K562 (cell line): ENCODE data around the gene TBL1X.

Source experiments
- BRD4 ChIP-seq: fragments of 200-600 bp; sonication (generic); IDR thresholded peaks from 2 replicates; pipeline ENCODE4 v1.6.1; 2017; ENCODE audit warnings: inconsistent platforms
- SAFB2 ChIP-seq: fragments of 200-400 bp; formaldehyde crosslinking; IDR thresholded peaks from 2 replicates; pipeline ENCODE4 v1.6.1; 2018; ENCODE audit warnings: borderline replicate concordance, low read length, low read depth, moderate library complexity; ENCODE audit not compliant: severe bottlenecking
- TF ChIP-seq, protein P1 (sequence below), 3 experiments: IDR thresholded peaks in 2 of 3; conservative IDR thresholded peaks in 1 of 3; 2 replicates each; pipeline ENCODE4 v1.5.1; 2011 to 2012; ENCODE audit warnings: low read length in 3 of 3, mild to moderate bottlenecking in 3 of 3, control low read depth in 2 of 3, improper control_type of control experiment in 1 of 3, inconsistent platforms in 1 of 3, low read depth in 1 of 3, mixed read lengths in 1 of 3, moderate library complexity in 1 of 3; ENCODE audit not compliant: insufficient read depth in 2 of 3
- TF ChIP-seq, protein P2 (sequence below): sonication (generic); formaldehyde crosslinking; IDR thresholded peaks from 2 replicates; pipeline ENCODE4 v1.4.0; 2020; ENCODE audit warnings: mild to moderate bottlenecking, missing genetic modification reagents
- TF ChIP-seq, protein P3 (sequence below): IDR thresholded peaks from 3 replicates; pipeline ENCODE4 v1.6.1; 2011; ENCODE audit warnings: borderline replicate concordance, mild to moderate bottlenecking, moderate library complexity; ENCODE audit not compliant: insufficient read length; ENCODE audit errors: extremely low read depth
- TF ChIP-seq, protein P4 (sequence below), 2 experiments: IDR thresholded peaks in 1 of 2; conservative IDR thresholded peaks in 1 of 2; 2 replicates each; pipeline ENCODE4 v1.6.1; 2016; ENCODE audit warnings: low read depth in 2 of 2, mild to moderate bottlenecking in 1 of 2, missing compliant biosample characterization in 1 of 2, missing genetic modification characterization in 1 of 2, moderate library complexity in 1 of 2
- TF ChIP-seq, protein P5 (sequence below): fragments of 250-450 bp; sonication (Bioruptor Pico); IDR thresholded peaks from 2 replicates; pipeline ENCODE4 v1.5.0; 2022; ENCODE audit warnings: mild to moderate bottlenecking

DNA sequence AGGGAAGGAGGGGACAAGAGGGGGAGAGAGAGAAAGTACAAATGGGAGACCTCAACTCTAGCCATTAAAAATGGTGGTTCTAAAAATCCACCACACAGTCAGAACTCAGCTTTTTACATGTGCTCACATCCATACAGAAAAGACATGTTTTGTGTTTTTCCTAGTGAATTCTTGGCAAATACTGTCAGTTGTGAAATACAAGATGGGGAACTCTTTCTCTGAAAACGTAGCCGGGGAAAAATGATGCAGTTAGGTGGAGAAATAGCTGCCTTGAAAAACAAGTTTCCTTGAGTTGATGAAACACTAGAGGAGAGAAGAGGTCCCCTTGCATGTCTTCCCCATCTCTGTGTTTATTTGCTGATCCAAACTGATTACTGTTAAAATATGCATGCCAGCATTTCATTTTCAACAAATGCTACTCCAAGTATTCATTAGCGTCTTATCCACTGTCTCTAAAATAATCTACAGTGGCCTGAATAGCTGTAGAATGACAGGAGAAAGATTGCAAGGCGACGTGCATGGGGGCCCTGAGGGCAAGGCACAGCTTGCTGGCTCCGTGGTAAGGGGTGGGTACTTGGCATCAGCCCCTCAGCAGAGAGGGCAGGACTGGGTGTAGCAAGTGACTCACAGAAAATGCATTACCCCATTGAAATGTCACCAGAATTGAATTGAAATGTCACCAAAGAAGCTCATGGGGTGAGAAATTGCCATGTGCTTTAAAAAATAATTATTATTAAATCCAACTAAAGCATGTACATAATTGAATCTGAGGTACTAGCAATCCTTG, 48.1 kb upstream of the TBL1X start:
- TF ChIP-seq, protein P1, sequence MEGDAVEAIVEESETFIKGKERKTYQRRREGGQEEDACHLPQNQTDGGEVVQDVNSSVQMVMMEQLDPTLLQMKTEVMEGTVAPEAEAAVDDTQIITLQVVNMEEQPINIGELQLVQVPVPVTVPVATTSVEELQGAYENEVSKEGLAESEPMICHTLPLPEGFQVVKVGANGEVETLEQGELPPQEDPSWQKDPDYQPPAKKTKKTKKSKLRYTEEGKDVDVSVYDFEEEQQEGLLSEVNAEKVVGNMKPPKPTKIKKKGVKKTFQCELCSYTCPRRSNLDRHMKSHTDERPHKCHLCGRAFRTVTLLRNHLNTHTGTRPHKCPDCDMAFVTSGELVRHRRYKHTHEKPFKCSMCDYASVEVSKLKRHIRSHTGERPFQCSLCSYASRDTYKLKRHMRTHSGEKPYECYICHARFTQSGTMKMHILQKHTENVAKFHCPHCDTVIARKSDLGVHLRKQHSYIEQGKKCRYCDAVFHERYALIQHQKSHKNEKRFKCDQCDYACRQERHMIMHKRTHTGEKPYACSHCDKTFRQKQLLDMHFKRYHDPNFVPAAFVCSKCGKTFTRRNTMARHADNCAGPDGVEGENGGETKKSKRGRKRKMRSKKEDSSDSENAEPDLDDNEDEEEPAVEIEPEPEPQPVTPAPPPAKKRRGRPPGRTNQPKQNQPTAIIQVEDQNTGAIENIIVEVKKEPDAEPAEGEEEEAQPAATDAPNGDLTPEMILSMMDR (IDR thresholded peaks at IDR 0.05 in 2 of 3, conservative IDR thresholded peaks at IDR 0.05 in 1 of 3; ENCODE audit: insufficient read depth in 2 of 3, low read depth in 1 of 3, low read length in 3 of 3) = no peak
- TF ChIP-seq SAFB2 (no peak), BRD4 (no peak)
- TF ChIP-seq, protein P2, sequence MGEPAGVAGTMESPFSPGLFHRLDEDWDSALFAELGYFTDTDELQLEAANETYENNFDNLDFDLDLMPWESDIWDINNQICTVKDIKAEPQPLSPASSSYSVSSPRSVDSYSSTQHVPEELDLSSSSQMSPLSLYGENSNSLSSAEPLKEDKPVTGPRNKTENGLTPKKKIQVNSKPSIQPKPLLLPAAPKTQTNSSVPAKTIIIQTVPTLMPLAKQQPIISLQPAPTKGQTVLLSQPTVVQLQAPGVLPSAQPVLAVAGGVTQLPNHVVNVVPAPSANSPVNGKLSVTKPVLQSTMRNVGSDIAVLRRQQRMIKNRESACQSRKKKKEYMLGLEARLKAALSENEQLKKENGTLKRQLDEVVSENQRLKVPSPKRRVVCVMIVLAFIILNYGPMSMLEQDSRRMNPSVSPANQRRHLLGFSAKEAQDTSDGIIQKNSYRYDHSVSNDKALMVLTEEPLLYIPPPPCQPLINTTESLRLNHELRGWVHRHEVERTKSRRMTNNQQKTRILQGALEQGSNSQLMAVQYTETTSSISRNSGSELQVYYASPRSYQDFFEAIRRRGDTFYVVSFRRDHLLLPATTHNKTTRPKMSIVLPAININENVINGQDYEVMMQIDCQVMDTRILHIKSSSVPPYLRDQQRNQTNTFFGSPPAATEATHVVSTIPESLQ (CRISPR knock-in tag) = no peak
- TF ChIP-seq, protein P3, sequence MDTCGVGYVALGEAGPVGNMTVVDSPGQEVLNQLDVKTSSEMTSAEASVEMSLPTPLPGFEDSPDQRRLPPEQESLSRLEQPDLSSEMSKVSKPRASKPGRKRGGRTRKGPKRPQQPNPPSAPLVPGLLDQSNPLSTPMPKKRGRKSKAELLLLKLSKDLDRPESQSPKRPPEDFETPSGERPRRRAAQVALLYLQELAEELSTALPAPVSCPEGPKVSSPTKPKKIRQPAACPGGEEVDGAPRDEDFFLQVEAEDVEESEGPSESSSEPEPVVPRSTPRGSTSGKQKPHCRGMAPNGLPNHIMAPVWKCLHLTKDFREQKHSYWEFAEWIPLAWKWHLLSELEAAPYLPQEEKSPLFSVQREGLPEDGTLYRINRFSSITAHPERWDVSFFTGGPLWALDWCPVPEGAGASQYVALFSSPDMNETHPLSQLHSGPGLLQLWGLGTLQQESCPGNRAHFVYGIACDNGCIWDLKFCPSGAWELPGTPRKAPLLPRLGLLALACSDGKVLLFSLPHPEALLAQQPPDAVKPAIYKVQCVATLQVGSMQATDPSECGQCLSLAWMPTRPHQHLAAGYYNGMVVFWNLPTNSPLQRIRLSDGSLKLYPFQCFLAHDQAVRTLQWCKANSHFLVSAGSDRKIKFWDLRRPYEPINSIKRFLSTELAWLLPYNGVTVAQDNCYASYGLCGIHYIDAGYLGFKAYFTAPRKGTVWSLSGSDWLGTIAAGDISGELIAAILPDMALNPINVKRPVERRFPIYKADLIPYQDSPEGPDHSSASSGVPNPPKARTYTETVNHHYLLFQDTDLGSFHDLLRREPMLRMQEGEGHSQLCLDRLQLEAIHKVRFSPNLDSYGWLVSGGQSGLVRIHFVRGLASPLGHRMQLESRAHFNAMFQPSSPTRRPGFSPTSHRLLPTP = no peak
- TF ChIP-seq, protein P4, sequence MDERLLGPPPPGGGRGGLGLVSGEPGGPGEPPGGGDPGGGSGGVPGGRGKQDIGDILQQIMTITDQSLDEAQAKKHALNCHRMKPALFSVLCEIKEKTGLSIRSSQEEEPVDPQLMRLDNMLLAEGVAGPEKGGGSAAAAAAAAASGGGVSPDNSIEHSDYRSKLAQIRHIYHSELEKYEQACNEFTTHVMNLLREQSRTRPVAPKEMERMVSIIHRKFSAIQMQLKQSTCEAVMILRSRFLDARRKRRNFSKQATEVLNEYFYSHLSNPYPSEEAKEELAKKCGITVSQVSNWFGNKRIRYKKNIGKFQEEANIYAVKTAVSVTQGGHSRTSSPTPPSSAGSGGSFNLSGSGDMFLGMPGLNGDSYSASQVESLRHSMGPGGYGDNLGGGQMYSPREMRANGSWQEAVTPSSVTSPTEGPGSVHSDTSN (CRISPR knock-in tag; IDR thresholded peaks at IDR 0.05; ENCODE audit: low read depth) = no peak
- TF ChIP-seq, protein P4 (tag; conservative IDR thresholded peaks at IDR 0.05; ENCODE audit: low read depth) = no peak
- TF ChIP-seq, protein P5, sequence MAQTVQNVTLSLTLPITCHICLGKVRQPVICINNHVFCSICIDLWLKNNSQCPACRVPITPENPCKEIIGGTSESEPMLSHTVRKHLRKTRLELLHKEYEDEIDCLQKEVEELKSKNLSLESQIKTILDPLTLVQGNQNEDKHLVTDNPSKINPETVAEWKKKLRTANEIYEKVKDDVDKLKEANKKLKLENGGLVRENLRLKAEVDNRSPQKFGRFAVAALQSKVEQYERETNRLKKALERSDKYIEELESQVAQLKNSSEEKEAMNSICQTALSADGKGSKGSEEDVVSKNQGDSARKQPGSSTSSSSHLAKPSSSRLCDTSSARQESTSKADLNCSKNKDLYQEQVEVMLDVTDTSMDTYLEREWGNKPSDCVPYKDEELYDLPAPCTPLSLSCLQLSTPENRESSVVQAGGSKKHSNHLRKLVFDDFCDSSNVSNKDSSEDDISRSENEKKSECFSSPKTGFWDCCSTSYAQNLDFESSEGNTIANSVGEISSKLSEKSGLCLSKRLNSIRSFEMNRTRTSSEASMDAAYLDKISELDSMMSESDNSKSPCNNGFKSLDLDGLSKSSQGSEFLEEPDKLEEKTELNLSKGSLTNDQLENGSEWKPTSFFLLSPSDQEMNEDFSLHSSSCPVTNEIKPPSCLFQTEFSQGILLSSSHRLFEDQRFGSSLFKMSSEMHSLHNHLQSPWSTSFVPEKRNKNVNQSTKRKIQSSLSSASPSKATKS = no peak
